ENCODE measurements around the gene TTC28. TPM values are rescaled to one million over a fixed set of nuclear protein-coding genes. Genes with fewer than 3 reads are reported as not detected.

The TTC28 gene
- total RNA-seq, 3 donors from 2014 or later: 9.6 to 32.3 (median 13.2) TPM

GRCh38 chr22:27984723-27985122, 694.9 kb downstream of the TTC28 start:
- no peak for TF ChIP-seq CTCF (IDR thresholded peaks at IDR 0.05)
- Histone ChIP-seq H3K4me1 (ENCODE audit: low read depth) (no peaks in the 10 kb centered on the region), H3K4me3 (no peak overlapping the region), H3K36me3 (ENCODE audit: low read depth) (no peaks in the 10 kb centered on the region), H3K9me3 (no peaks in the 10 kb centered on the region)
- intact Hi-C loops (cut with DNase I, micrococcal nuclease): no loop called here
- no peak for ATAC-seq
- DNase-seq: no peak

GRCh38 chr22:27984001-27984695, 695.5 kb downstream of the TTC28 start:
- no peak for ATAC-seq
- DNase-seq: no peak
- no peak overlapping the region for H3K4me3 ChIP-seq
- TF ChIP-seq CTCF (IDR thresholded peaks at IDR 0.05): no peak
- no peaks in the 10 kb centered on the region for H3K9me3 ChIP-seq
- intact Hi-C loops (cut with DNase I, micrococcal nuclease): no loop called here
- H3K4me1 ChIP-seq (ENCODE audit: low read depth): no peaks in the 10 kb centered on the region
- H3K36me3 ChIP-seq (ENCODE audit: low read depth): no peaks in the 10 kb centered on the region

- no peaks in the 10 kb centered on the region for H3K4me1 ChIP-seq (ENCODE audit: low read depth)
- H3K36me3 ChIP-seq (ENCODE audit: low read depth): no peaks in the 10 kb centered on the region
- no peak for TF ChIP-seq CTCF (IDR thresholded peaks at IDR 0.05)
- H3K9me3 ChIP-seq: no peaks in the 10 kb centered on the region
- intact Hi-C loops (cut with DNase I, micrococcal nuclease): no loop called here
- no peak for DNase-seq
- no peak for ATAC-seq
- no peak overlapping the region for H3K4me3 ChIP-seq
Observed at GRCh38 chr22:27983361-27983791, 696.3 kb downstream of the TTC28 start.

GRCh38 chr22:27982630-27983180, 696.9 kb downstream of the TTC28 start:
- no peak for TF ChIP-seq CTCF (IDR thresholded peaks at IDR 0.05)
- H3K4me1 ChIP-seq (ENCODE audit: low read depth): no peaks in the 10 kb centered on the region
- no peak overlapping the region for H3K4me3 ChIP-seq
- H3K36me3 ChIP-seq (ENCODE audit: low read depth): no peaks in the 10 kb centered on the region
- ATAC-seq (no peak), DNase-seq (no peak)
- no peaks in the 10 kb centered on the region for H3K9me3 ChIP-seq
- intact Hi-C loops (cut with DNase I, micrococcal nuclease): no loop called here

GRCh38 chr22:27982106-27982505, 697.5 kb downstream of the TTC28 start:
- ATAC-seq (no peak), DNase-seq (no peak)
- TF ChIP-seq CTCF (IDR thresholded peaks at IDR 0.05): no peak
- intact Hi-C loops (cut with DNase I, micrococcal nuclease): no loop called here
- Histone ChIP-seq H3K4me3 (no peak overlapping the region), H3K9me3 (no peaks in the 10 kb centered on the region), H3K36me3 (ENCODE audit: low read depth) (no peaks in the 10 kb centered on the region), H3K4me1 (ENCODE audit: low read depth) (no peaks in the 10 kb centered on the region)

All from mucosa of descending colon (tissue), 3 donors.